ENCODE measurements around the gene ATP12A.

ATP12A gene

DNA sequence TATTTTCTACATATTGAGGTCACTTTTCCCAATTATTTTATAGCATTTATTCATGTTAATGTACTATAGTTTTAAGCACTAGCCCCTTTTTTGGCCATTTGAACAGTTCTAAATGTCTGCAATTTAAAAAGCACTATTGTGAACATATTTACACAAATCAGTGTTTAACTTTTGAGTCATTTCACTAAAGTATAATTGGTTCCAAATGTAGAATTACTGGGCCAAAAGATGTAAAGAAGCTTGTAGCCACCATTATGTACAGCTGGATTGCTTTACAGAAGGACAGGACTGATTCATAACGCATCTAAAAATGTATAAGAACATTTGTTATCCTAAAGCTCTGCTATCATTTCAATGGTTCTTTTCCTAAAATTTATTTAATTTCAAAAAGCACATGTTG lies 16.6 kb upstream of the ATP12A start:
- DNase-seq: no peak

DNA sequence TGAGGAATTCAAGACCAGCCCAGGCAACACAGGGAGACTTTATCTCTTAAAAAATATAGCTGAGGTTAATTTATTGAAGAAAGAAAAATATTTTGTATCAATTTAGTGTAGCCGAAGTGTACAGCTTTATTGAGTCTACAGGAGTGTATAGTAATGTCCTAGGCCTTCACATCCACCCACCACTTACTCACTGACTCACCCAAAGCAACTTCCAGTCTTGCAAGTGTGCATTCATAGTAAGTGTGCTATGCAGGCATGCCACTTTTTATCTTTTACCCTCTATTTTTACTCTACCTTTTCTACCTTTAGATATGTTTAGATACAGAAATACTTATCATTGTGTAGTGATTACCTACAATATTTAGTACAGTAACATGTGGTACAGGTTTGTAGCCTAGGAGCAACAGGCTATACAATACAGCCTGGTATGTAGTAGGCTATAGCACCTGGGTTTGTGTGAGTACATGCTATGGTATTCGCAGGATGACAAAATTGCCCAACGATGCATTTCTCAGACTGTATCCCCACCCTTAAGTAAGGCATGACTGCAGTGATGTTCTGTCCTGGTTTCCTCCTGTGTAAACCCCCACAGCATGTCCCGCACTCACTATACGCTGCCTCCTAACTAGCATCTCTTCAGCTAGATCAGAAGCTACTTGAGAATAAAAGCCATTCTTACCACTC lies 15.3 kb upstream of the ATP12A start:
- DNase-seq: no peak

DNA sequence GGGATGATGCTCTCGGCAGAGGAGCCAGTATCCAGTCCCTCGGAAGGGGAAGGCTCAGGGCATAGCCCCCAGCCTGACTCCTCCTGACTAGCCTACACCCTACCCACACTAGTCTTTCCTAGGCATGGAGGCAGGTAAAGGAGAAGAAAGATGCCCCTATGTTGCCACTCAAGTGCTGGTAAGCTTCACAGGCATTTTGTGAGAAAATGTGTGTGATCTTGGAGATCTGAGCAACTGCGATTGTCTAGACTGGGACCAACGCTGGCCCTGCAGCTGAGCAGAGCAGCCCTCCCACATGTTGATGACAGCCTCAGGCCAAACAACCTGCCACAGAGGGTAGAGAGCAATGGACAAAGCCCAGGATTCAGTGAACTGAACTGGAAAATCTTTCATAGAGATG lies 11.7 kb upstream of the ATP12A start:
- DNase-seq: no peak

DNA sequence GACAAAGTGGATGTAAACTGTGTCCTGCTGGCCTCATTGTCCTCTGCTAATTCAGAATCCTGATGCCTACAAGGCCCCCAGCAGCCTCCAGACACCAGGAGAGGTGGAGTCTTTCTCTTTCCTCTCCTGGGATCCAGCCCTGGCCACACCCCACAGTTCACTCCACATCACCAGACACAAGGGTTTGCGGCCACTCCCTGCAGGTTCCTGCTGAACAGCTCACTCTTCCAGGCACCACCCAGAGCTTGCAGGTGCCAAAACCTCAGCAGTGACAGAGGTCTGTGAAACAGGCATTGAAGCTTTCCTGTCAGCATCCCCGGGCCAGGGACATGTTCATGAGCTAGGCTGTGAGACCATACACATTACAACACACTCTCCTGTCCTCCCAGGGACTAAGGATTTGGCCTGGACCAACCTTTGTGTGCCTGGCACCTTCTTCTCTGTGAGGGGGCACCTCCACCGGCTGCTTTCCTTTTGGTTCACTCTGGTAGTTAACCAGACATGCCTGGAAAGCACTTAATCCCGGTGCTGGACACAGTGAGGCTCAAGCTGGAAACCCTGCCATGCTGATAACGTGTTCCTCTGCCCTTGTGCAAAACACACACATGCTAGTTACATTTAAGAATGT lies 11.1 kb upstream of the ATP12A start:
- DNase-seq: no peak

DNA sequence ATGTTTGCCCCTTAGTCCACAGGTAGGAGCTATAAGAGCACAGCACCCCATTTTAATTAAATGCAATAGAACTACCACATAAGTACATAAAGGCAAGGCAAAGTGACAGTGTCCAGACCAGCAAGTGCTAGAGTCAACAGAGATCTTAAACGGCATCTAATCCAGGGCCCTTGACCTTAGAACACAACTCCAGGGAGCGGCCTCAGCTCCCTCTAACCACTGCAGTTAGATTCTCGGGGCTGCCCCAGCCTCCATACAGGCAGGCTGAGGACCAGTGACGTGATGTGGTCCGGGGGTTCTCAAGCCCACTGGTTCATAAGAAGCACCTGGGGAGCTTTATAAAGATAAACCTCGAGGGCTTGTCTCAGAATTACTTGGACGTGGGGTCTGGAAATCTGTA lies 10.0 kb upstream of the ATP12A start:
- DNase-seq: peak; percentile 19

DNA sequence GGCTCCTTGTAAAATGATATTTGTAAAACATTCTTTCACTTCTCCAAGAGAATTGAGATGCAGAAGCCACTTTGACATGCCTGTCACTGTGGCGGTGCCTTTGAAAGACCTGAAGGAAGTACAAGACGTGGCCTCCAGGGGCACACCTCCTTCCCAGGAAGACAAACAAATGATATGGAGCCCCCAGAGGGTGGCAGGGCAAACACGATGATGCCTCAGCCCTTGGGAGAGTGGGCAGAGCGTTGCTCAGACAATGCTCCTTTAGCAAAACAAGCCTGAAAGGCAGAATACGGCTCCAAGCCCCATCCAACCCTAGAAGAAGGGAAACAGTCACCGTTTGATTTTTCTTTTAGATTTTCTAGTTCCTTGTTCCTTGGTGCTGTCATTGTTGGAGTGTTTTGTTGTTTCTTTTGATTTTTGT lies 9.2 kb upstream of the ATP12A start:
- DNase-seq: peak; percentile 70

DNA sequence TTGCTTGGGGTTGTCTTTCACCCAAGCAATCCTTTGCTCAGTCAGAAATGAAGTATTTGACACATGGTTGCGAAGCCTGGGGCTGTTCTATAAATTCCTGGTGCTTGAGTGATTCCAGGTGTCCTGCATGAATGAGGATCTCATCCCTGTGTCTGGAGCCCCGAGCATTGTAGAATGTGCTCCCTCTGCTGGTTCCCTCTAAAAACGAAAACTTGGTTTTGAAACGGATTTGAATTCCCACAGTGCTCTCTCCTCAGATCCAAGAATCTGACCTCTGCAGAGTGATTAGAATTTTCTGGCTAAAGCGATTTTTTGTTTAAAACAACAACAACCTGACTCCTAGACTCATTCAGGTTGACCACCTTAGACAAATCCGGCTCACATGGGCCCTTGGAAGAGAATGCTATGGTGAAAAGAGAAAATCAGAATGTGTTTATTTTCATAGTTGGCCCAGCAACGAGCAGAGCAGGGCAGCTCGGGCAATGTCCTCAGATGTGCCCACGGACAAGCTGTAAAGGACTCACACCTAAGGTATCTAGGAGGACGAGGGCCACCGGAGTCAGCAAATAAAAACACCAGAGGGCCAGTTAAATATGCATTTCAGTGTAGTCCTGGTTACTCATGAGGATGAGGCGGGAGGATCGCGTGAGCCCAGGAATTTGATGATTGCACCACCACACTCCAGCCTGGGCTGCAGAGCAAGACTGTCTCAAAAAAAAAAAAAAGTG lies 8.7 kb upstream of the ATP12A start:
- DNase-seq: peak; percentile 87

DNA sequence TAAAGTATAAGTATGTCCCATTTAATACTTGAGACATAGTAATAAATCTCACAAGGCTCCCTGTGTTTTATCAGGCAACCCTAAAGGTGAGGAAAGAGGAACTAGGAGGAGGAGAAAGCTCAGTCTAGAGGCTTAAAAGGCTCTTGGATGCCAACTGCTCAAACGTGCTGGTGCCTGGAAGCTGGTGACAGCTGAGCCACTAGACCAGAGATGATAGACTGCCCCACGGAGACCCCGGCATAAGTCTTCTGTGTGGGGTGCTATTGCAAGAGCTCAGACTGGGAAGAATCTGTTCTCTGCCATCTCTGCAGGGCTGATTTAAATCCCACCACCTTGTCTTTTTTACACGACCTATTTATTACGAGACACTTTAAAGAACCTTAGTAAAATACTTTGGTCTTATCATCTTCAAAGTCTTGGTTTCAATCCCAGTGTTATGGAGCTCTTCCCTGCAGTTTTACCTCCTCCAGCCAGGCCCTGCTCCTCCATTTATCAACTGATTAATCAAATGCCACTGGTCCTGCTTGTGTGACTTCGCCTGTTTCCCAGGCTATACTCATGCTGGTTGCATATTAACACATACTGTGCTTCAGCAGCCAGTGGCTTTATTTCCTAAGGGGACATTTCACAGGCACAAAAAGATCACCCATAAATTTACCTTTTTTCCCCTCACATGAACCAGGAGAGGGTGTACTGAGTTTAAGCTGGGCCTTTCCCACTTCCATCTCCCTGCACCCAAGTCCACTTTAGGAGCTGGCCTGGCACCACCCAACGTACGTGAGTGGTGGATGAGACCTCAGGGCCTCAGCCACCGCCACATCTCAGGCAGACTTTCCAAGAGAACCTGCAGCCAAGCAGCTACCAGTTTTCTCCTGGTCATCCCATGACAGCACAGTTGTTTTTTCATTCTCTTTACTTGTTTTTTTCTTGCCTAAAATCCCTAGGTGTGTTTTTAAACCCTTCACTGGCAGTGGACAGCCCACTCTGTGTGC lies 7.8 kb upstream of the ATP12A start:
- DNase-seq: no peak

DNA sequence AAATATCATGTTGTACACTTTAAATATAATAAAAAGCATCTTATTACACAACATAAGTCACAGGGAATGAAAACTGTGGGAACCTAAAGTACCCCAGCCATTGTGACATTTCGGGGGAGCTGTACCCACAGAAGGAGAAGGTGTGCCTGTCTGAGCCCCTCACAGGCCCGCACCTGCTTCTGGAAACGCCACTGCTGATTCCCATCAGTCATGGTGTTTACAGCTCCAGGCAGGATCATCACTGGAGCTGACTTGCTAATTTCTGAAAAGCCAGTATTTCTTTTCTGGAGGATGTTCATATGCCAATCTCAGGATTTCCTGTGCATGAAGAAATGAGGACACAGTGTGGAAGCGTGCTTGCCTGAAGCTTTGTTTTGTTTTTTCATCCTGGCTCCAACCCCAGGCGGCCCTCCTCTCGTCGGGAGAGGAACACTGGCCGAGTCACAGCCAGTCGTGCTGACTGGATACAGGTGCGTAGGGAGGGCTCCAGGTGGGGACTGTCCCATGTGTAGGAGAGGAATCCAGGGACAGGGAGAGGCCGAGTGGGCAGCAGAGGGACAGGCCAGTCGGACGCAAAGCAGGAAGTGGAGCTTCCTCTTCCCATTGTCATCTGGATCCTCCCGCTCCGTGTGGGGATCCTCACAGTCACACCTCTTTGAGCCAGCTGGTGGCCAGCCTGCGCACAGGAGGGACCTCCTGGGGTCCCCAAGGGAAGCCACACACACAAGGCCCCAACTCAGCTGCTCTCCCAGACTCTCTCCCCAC lies 4.2 kb upstream of the ATP12A start:
- DNase-seq: no peak

DNA sequence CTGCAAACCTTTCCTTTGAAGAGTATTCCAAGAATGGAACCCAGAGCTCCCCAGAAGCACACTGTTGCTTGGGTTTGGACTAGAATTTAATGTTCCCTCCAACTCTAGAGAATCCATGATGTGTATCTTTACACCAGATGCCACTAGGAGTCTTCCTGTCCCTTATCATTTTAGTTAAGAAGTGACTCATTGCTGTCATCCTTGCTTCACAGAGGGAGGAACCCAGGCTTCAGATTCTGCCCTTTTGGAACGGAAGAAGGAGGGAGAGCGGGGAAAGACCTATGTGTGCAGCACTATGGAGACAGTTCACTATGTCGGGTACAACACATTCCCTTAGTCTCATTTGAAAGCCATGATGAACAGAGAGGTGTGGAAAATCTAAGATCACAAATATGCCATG lies 2.1 kb upstream of the ATP12A start:
- DNase-seq: no peak

DNA sequence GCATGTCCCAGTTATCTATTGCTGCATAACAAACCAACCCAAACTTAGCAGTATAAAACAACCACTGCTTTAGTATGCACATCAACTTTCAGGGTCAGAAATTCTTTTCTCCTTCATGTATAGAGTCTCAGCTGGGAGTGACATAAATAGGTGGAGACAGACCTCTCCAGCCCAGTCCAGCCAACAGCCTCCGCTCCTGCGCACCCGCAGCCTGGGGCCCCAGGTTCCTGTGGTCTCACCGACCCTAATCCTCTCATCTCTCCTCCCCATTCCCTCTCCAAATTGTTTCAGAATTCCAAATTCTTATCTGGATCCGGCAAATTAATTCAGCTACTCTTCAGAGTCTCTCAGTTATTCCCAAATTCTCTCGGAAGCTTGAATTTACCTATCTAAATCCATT lies 522 bp upstream of the ATP12A start:
- no peak for DNase-seq

DNA sequence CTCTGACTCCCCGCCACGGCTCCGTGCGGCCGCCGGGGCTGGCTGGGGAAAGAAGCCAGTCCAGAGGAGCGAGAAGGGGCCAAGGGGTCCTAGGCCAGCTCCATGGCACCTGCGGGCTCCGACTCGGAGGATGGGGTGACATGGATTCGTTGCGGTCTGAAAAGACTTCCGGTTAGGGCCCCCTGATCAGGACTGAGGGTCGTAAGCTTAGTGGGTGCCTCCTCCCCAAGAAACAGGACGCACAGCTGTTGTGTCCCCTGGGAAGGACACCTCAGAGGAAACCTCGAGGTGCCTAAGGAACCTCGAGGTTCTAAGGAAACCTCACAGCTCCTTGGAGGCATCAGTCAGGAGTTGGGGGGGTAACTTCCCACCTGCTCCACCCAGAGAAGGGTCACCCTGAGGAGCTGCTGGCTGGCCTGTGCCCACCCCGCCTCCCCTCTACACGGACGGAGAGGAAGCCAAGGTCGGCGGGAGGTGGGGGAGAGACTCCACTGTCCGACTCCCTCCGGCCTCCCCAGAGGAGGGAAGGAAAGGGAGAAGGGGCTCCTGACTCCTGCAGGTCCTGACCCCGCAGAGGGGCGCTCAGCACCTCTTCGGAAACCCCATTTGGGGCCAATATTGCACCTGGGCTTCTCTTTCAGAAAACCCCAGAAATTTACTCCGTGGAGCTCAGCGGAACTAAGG lies 855 bp downstream of the ATP12A start:
- no peak for DNase-seq

DNA sequence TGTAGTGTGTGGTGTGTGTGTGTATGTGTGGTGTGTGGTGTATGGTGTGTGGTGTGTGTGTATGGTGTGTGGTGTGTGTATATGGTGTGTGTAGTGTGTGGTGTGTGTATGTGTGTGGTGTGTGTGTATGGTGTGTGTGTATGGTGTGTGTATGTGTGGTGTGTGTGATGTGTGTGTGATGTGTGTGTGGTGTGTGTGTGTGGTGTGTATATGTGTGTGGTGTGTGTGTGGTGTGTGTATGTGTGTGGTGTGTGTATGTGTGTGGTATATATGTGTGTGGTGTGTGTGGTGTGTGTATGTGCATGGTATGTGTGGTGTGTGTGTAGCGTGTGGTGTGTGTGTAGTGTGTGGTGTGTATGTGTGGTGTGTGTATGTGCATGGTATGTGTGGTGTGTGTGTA lies 1.7 kb downstream of the ATP12A start:
- no peak for DNase-seq

DNA sequence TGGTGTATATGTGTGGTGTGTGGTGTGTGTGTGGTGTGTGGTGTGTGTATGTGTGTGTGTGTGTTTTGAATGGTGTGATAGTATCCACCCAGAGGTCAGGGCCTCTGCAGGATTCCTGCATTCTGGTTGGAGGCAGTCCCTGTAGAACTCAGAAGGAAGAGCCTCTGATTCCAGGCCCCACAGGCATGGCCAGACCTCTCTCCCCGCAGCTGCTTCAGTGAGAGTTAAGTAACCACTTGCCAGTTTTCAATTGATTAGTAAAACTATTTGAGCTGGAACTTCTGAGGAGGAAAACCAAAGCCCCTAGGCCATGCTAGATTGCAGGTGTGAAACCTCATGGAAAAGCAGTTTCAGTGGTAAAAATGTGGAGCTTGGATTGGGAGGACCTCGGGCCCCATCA lies 2.1 kb downstream of the ATP12A start:
- DNase-seq: peak; percentile 30

DNA sequence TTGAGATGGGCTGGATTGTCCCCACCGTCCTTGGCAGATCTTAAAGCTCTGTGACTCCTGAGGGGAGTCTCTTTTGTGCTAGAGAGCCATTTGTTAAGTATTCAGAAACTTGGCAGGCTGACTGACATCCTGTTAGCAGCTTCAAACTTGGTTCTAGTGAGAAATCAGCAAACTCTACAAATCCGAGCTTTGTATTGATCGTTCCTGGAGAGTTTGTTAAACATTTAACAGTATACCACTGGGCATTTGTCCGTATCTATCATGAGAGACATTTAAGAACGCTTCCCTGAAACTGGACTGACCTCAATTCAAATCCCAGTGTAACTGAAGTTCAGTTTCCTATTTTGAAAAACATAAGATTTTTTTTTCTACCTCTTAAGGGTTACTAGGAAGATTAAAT lies 3.1 kb downstream of the ATP12A start:
- no peak for DNase-seq

DNA sequence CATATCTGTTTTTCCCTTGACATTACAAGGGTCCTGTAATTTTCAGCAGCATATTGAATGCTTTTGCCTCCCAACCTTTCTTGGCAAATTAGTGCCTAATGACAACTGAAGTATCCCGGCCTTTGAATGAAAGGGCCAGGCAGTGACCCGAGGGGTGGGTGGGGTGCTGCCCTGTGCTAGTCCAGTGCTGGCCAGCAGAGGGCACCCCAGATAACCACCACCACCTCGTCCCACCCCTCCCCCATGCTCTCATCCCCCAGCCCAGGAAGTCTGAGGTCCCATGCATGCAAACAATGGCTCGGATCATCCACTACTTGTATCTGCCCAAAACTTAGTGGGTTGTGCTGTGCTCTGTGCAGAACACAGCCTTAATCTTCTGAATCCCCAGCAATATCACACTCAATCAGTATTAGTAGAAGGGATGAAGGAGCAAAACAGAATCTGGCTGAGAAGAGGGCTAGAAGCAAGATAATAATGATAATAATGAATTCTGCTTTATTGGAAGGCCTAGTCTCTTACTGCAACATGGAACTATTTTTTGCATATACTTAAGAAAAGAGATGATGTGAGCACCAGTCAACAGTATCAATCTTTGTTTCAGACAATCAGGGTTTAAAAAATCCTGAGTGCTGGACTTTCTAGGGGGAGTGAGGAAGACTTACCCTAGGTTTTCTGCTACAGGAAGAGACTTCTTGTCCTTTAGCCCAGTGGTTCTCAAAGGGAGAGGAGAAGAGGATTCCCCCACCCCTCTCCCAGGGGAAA lies 3.8 kb downstream of the ATP12A start:
- peak; percentile 77 for DNase-seq

DNA sequence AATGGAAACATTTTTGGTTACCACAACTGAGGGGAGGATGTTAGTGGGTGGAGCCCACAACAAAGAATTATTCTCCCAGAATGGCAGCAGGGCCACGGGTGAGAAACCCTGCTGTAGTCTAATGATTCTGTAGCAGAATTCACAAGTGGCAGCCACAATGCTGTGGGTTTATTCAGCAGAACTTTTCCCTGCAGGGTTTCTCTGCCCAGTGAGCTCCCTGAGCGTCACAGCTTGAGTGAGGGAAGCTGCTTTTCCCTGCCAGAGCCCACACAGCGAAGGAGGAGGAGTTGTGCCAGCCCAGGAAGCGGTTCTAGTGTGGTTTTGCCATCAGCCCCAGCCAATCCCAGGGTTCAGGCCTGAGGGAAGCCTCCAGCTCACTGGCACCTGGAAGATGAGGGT lies 4.4 kb downstream of the ATP12A start:
- DNase-seq: no peak

DNA sequence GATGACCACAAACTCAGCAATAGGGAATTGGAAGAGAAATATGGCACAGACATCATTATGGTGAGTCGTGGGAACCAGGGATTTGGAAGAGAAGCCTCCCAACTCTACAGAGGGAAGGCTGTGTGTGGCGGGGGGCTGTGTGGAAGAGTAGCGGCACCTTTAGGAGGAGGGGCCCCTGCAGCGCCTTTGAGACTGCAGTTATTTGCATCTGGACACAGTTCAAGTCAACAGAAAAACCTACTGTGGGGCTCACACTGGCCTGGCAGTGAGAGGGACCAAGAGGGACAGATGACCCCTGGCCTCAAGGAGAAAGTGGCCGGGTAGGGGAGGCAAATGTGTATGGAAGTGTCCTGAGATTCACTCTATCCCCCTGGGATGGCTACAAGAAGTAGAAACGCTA lies 5.1 kb downstream of the ATP12A start:
- DNase-seq: no peak

DNA sequence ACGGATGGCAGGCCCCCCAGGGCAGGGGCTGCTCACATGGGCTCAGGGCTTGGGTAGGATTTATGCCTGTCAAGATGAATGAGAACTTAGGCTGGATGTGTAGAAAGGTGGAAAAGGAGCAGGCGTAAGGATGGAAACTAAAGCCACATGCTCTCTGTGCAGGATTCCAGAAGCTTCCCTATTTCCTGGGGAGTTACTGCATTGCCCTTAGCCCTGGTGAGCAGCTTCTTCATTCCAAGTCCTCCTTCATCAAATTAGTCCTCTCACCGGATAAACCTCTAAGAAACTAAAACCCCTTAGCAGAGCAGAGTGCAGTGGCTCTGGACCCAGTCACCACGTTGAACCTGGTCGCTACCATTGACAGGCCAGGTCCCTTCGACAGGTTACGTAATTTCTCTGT lies 7.4 kb downstream of the ATP12A start:
- DNase-seq: no peak

DNA sequence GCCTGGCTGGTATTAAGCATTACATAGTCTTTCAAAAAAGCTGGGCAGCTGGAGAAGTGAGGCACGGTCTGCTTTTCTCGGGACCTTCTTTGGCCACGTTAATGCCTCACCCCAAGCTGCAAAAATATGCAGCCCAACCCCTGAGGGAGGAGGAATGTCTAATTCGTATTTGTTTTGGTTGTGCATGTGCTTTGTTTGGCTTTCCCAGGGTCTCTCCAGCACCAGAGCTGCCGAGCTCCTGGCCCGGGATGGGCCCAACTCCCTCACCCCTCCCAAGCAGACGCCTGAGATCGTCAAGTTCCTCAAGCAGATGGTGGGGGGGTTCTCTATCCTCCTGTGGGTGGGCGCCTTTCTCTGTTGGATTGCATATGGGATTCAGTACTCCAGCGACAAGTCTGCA lies 7.9 kb downstream of the ATP12A start:
- no peak for DNase-seq

DNA sequence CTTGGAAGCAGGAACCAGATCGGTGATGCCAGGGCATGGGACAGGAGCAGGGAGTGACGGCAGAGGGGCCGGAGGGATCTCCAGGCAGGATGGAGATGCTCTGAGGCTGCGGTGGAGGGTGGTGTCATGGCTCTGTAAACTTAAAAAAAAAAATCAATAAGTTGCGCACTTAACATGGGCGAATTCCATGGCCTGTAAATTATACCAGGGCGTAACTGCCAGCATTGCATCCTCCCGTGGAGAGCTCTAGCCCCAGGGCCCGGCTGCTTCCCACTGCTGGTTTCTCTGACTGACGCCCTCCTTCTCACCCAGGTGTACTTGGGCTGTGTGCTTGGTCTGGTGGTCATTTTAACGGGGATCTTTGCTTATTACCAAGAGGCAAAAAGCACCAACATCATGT lies 8.7 kb downstream of the ATP12A start:
- no peak for DNase-seq
